Measurements from ENCODE around the gene DLGAP4. TPM values are rescaled to one million over a fixed set of nuclear protein-coding genes. Genes with fewer than 3 reads are reported as not detected.

The DLGAP4 gene
- total RNA-seq, 1 donor from 2014 or later = 46.3 TPM

DNA sequence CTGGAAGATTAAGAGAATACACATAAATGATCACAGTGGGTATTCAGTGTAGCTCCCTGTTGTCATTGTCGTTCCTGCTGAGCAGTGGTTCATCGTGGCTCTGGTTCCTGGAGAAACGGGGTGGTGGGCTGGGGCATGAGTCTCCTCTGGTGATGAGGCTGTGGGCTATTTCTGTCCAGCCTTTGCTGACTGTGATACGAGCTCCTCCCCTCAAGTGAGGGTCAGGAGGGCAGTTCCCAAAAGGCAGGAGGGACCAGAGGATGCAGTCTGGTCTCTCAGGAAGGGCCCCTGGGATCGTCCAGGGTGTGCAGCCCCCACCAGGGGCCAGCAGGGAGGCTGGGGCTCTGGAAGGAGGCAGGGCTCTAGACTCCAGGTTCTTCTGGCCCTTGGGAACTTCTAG, 31.1 kb upstream of the DLGAP4 start:
- intact Hi-C loops (cut with micrococcal nuclease) = no loop called here

DNA sequence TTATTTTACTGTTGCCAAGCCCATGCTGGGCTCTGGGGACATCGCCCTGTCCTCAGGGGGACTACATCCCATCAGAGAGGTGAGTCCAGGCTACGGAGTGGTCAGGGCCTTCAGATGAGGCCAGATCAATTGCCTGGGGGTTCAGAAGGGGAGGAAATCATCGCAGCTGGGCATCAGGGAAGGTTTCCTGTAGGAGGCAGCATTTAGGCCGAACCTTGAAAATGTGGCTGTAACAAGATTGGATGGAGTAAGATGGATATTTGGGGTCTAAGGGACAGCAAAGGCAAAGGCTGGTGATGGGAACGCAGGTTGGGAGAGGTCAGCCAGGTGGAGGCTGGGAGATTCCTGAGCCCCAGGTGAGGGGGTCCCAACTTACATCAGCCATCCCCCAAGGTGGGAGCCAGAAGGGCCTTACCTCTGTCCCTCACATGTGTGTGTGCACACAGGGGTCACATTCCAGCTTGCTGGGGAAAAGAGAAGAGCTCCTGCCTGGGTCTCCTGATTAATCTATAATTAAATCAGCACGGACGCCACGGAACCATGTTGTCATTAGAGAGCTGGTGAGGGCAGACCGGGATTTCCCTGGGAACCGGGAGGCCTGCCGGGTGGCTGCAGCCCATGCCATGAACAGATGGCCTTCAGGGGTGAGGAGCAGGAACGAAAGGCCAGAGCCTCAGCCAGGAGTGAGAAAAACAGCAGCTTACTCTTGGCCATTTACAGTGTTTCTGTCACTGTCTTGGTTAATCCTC, 30.5 kb upstream of the DLGAP4 start:
- intact Hi-C loops (cut with micrococcal nuclease) = no loop called here

DNA sequence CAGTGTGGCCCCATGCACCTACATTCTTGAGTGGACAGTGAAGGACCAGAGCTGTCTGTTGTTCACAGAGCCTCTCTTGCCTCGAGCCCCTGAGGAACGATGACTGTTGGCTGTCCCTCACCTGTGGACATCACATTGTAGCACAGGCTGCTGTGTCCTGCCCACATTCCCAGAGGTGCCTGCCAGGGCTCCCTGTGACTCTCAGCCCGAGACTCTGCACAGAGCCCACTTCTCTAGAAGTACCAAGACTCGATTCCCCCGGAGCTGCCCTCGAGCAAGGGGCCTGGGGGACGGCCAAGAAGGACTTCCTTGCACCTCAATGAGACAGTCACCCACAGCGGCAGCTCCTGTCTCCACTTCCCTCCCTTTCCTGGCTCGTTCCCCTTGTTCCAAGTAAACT, 28.6 kb upstream of the DLGAP4 start:
- intact Hi-C loops (cut with micrococcal nuclease) = no loop called here

DNA sequence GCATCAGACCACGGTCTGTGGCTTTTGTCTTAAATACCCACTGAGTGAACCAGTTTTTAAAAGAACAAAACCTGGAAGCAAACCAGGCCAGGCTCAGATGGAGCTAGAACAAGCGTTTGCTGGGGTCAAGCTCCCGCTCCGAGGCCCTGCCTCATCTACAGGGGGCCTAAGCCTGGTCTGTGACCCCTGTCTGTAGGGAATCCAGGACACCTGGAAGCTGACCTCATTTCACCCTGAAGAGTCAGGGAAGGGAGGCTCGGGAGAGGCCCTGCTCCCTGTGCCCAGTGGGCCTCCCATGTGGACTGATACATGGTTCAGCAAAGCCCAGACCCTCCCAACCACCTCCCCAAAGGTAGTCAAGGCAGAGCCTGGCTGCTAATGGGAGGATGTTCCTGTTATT, 26.8 kb upstream of the DLGAP4 start:
- intact Hi-C loops (cut with micrococcal nuclease) = no loop called here

DNA sequence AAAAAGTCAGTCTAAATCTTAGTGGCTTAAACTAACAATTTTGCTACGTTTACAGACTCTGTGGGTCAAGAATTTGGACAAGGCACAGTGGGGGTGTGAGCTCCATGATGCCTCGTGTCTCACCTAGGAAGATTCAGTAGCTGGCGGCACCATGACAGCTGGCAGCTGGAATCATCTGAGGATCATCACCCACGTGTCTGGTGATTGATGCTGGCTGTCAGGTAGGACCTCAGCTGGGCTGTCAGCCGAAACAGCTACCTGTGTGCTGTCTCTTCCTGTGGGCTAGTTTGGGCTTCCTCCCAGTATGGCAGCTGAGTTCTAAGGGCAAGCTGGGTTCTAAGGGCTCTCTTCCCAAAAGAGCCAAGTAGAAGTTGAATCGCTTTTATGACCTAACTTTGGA, 26.4 kb upstream of the DLGAP4 start:
- intact Hi-C loops (cut with micrococcal nuclease) = no loop called here

DNA sequence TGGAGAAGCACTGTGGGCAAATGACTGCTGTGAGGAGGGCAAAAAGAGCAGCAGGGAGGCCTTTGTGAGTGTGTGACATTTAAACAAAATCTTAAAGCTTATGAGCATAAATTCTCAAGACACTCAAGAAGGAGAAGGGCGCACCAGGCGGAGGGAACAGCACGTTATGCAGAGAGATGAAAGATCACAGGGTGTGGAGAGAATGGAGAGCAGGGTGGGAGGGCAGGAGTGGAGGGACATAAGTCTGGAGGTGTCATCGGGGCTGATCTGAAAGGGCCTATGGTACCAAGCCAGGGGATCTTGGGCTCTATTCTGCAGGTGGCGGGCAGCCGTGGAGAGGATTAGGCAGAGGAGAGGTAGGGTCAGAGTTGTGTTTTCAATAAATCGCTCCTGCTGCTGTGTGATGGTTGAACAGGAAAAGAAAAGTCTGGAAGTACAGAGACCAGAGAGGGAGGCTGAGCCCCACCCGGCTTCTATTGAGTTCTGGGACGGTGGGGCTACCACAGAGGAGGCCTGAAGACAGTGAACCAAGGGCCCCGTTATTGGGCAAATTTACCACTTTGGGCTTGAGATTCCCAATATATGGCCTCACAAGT, 24.3 kb upstream of the DLGAP4 start:
- intact Hi-C loops (cut with micrococcal nuclease) = no loop called here

DNA sequence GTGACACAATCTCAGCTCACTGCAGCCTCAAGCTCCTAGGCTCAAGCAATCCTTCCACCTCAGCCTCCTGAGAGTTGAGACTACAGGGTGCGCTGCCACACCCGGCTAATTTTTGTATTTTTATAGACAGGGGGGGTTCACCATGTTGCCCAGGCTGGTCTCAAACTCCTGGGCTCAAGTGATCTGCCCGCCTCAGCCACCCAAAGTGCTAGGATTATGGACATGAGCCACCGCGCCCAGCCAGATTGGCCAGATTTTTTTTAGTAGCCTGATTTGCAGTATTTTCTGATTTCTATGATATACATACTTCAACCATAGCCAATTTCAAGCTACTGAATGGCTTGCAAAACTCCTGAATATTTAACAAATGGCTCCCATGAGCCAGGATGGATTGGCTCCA, 21.4 kb upstream of the DLGAP4 start:
- intact Hi-C loops (cut with micrococcal nuclease) = no loop called here

DNA sequence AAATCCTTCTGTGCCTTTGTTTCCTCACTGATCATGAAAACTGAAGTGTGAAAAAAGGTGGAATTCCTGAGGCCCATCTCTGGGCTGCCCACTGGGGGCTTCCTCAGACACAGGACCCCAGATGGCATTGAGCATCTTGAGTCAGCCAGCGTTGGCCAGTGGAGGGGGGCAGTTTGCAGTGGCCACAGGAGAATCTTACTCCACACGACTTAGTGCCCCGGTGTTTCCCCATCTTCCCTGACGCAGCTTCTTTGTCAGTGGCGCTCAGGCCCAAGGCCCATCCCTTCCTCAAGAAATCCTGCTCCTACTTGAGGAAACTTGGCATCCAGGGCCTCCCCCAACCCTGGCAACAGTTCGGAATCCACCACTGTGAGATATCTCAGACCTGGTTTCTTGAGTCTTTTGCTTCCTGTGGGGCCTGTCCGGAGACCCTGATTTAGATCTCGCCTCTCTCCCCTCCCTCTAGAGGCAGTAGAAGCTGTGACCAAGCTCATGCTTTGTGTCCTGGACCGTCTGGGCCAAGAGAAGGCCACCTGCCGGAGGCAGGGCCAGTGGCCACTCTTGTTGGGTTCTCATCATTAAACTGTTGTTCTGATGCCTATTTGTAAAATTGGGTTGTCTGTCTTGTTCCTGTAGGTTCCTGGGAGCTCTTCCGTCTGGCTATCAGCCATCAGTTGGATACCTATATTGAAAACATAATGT, 20.2 kb upstream of the DLGAP4 start:
- intact Hi-C loops (cut with micrococcal nuclease) = no loop called here

DNA sequence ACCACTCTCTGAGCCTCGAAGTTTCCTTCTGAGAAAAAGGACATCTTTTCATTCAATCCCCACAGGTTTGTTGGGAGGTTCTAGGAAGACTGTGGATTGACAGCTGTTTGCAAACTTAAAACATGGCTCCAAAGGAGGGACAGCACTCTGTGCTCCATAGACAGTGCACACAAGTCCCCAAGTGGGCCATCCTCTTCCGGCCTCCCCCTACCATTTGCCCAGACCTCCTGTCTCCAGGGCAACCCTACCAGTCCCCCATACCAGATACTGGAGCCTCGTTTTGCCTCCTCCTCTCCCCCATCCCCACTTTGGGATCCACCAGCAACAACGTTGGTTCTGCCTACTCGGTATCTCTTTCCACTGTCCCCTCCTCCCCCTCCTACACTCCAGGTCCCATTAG, 8.5 kb upstream of the DLGAP4 start:
- intact Hi-C loops (cut with micrococcal nuclease) = no loop called here

DNA sequence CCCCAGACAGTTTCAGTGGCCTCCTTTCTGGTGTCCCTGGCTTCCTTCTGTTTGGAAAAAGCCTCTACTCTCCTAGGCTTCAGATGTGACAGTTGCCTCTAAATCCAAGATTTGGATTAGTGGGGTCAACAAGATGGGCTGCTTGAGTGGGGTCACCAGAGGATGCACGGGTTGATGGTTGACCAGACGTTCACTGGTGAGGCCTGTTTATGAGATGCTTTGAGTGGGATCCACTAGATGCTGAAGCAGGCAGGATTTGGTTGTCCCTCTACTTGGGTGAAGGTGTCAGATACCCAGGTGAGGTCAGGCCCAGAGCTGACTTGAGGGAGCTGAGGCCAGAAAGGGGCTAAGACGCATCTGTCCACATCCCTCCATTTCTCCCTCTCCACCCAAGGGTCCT, 8.1 kb upstream of the DLGAP4 start:
- intact Hi-C loops (cut with micrococcal nuclease) = no loop called here

DNA sequence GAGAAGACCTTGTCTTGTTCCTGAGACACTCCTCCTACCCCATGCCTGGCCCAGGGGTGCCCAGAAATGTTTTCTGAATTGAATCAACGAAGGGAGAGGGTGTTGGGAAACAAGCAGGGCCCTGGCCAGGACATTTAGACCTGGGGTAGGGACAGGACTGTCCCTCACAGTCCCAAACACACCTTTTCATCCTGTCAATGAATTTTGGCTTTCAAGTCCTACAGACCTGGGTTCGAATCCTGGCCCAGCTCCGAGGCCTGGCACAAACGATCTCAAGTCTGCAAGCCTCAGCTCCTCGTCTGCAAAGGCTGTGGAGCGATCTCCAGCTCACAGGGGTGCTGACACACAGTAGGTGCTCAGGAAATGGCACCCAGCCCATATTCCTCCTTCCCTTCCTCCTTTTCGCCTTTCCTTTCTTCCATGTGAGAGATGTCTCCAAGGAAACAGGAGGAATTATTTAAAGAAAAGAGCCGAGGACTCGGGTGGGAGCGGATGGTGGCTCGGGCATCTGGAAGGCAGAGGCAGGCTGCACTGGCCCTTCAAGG, 7.3 kb upstream of the DLGAP4 start:
- intact Hi-C loops (cut with micrococcal nuclease) = no loop called here

DNA sequence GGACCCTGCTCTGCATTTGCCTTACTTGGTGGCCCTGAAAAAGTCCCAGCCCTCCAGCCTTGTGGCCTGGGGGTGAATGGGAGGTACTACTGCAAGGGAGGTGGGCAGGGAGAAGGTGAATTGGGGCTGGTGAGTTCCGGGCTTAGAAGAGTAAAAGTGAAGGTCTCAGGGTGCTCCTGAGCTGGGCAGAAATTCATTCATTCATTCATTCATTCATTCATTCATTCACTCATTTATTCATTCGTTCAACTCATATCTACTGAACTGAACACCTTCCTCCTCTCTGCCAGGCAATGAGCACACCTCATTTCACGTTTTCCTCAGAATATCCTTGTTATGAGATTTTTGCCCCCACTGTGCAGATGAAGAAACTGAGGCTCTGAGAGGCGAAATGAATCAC, 6.7 kb upstream of the DLGAP4 start:
- intact Hi-C loops (cut with micrococcal nuclease) = no loop called here

DNA sequence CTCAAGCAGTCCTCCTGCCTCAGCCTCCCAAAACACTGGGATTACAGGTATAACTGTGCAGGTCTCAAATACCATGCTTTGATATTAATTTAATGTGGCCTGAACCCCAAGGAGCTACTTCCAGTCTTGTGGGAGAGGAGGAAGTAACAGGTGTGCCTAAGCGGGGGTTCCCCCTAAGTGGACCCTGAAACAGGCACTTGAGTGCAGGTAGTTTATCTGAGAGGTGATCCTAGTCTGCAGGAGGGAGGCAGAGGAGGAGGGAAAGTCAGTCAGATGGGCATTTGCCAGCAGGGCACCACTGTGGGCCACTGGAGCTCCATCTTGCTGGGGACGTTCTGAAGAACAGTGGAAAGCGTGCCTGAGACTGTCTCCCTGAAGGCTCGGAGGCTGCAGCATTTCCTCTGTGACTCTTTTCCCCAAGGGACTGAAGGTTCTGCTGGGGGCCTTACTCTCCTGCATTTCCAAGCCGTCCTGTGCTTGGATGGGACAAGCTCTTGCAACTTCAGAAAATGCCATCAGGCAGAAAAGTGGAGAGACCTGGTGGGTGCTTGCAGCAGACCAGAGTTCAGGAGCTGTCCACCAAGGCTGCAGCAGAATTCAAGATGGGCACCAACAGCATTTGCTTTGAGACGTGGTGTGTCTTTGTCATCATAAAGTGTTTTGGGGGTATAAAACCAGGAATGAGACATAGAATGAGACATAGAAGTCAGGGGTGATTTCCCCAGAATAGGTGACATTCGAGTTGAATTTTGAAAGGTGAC, 4.6 kb upstream of the DLGAP4 start:
- intact Hi-C loops (cut with micrococcal nuclease) = no loop called here

DNA sequence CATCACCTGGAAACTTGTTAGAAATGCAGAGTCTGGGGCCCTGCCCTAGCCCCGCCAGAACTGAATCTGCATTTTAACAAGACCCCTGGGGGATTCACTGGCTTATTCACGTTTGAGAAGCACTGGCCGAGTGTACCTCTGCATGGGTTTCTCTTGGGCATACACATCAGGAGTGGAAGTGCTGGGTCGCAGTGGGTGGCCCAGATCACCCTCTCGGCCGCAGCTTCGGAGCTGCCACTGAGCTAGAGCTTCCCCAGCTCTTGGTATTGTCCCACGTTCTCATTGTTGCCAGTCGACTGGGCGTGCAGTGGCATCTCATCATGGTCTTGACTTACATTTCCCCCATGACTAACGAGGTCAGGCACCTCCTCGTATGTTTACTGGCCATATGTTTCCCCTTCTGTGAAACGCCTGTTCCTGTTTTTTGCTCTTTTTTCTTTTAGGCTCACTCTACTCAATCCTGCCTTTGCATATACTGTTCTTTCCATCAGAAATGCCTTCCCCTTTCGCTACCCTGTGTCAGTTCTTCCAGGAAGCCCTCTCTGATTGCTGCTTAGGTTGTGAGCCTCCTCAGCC, 3.0 kb upstream of the DLGAP4 start:
- intact Hi-C loops (cut with micrococcal nuclease) = no loop called here

DNA sequence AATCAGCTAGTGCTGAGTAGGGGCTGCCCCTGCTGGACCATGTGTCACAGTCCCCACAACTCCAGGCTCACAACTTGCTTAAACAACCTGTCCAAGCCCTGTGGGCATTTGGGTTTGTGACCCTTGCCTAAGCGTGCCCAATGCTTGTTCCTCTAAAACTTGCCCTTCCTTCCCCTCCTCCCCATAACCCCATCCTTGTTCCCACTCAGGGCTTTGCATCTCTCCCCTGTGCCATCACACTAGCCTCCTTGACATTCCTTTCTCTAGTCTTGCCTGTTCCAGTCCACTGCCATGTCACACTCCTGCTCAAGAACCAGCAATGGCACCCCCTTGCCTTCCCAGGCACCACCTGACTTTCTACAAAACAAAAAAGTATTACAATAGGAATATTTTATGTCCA, 2.3 kb upstream of the DLGAP4 start:
- intact Hi-C loops (cut with micrococcal nuclease) = no loop called here

DNA sequence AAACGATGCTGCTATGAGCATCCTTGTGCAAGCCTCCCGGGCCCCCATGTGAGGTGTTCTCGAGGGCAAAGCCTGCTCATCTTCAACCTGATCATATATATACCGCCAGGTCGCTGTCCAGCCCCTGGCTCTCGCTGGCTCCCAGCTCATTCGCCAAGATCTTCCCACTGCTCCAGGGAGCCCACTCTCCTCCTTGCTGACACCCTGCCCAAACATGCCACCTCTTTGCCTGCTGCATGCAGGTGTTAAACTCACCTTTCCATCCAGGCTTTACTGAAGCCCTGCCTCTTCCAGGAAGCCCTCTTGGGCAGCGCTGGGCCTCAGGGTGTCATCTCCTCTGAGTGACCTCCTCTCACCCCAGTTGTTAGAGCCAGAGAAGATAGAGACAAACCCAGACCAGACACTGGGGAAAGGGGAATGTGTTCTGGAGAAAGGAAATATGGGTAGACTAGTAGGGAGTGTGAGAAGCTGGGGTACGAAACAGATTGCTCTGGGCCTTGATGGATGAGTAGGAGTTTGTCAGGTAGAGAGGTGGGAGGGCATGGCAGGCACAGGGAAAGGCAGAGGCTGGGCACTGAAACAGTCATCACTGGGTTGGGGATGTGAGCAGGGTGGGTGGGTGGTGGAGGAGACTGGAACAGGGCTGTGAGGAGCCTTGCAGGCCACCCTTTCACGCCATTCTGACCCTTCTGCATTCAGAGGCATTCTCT, 1.2 kb upstream of the DLGAP4 start:
- intact Hi-C loops (cut with micrococcal nuclease) = no loop called here

DNA sequence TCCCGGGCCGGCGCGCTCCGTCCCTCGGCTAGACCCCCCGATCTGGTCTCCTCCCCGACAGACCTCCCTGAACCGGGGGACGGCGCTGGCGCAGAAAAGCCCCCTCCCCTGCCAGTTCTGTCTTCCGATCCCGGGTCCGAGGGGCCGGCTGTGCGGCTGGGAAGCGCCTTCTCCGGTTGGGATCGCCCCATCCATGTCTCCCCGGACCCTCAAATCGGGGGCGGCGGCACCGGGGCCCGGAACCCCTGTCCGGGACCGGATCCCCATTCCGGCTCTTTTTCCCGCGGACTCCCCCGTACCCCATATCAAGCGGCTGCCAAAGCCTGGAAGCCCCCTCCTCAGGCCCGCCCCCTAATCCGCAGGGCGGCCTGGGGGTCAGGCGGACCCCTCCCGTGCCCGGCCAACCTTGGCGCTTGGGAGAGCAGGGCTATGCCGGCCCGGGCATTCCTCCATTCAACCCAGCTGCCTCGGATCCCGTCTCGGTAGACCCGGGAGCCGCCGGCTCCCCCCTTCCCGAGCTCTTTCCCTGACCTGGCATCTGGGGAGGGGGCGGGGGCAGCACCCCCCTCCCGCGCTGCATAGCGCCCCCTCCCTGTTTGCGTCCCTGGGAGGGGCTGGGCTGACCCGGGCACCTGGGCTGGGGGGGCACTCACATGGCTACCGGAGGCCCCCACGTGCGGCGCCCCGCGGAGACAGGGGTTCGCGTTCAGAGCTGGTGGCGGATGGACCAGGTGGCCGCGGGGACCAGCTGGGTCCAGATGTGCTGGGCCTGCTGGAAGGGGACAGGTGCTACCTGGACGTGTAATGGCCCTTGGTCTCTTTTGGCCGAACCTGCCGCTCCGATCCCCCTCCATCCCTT, 643 bp downstream of the DLGAP4 start:
- intact Hi-C loops (cut with micrococcal nuclease) = no loop called here

DNA sequence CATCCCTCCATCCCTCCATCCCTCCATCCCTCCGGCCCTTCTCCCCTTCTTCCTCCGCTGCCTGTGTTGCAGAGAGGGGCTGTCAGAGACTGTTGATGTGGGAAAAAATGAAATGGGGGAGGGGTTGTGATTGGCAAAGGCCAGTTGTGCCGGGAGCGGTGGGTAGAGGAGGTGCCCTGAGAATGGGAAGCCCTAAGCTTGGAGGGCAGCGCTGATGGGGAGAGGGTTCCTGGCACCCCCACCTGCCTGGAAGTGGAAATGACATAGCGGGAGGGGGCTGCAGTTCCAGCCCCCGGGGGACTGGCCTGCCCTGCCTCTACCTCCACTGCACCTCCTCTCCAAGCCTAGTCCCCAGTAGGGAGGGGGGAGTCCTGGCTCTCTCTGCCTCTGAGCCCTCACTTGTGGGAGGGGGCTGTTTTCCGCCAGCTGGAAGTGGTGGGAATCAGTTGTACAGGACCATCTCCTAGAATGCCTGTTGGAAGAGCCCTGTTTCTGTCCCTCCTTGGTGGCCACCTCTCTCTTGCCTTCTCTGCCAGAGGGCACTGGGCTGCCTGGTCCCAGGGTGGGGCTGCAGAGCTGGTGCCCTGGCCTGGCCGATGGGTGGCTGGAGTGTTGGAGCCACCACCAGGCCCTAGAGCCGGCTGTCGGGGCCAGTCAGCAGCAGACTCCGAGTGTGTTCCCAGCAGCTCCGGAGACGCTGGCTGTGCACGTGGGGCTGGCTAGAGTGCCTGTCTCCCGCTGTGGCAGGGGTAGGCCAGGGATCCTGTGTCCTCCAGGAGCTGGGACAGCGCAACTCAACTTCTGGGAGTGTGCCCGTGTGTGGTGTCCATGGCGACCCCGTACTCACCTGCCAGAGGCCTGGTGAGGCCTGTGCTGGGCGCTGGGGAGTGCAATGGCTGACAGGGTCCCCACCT, 1.5 kb downstream of the DLGAP4 start:
- intact Hi-C loops (cut with micrococcal nuclease) = no loop called here

DNA sequence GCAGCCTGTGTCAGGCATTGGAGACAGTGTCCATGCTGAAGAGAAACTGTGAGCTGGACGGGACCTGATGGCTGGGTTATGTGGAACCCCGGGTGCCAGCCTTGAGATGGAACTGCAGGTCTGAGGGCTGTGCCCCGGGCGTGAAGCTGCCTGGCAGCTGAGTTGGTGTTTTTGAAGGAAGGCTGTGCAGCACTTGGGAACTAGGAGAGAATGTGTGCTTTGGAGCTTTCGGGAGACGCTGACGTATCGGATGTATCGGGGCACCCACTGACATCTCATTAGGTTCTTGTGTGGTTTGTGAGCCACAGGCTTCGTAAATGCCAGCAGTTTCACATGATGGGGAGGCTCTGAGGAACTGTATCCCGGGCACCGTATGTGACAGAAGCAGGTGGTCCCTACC, 2.2 kb downstream of the DLGAP4 start:
- intact Hi-C loops (cut with micrococcal nuclease) = no loop called here
